Measurements from ENCODE around the gene KISS1R.

DNA sequence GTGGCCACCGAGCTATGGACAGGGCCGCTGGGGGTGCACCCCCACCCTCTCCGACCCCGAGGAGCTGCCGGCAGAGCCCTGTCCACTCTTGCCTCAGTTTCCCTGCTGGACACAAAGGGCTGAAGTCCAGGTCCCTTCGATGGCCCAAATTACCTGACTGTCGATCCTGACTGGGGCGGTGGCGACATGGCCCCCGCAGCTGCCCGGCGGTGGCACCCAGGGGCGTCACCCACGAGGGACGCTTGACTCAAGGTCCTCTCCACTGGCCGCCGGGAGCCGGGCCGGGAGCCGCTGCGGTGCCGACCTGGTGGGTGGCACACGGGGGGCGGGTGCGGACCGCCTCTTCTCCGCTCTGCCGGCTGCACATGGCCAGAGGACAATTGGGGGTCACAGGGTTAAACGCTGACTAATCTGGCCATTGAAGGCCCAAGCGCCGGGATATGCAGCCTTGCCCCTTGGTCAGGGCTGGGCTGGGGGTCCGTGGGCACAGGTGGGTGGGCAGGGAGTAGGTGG lies 25.1 kb downstream of the KISS1R start:
- no peak for TF ChIP-seq POLR2A (IDR thresholded peaks at IDR 0.05)
- TF ChIP-seq, protein P1, sequence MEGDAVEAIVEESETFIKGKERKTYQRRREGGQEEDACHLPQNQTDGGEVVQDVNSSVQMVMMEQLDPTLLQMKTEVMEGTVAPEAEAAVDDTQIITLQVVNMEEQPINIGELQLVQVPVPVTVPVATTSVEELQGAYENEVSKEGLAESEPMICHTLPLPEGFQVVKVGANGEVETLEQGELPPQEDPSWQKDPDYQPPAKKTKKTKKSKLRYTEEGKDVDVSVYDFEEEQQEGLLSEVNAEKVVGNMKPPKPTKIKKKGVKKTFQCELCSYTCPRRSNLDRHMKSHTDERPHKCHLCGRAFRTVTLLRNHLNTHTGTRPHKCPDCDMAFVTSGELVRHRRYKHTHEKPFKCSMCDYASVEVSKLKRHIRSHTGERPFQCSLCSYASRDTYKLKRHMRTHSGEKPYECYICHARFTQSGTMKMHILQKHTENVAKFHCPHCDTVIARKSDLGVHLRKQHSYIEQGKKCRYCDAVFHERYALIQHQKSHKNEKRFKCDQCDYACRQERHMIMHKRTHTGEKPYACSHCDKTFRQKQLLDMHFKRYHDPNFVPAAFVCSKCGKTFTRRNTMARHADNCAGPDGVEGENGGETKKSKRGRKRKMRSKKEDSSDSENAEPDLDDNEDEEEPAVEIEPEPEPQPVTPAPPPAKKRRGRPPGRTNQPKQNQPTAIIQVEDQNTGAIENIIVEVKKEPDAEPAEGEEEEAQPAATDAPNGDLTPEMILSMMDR (IDR thresholded peaks at IDR 0.05): no peak

Measured in adrenal gland (tissue), 5 donors.